WTC11 (cell line): Measurements from ENCODE around the gene ZMYND12. TPM values are rescaled to one million over a fixed set of nuclear protein-coding genes. Genes with fewer than 3 reads are reported as not detected.

Experiments
- ATAC-seq: fragments of 200-7000 bp; cut with Tn5 transposase; 2 replicates; pipeline ENCODE4 v1.10.0; 2021; ENCODE audit warnings: mild to moderate bottlenecking, moderate library complexity
- CTCF ChIA-PET: fragments of 300-600 bp; sonication (Branson Sonifier 250); formaldehyde crosslinking; loops from one replicate; lab custom pipeline; 2021; ENCODE audit warnings: antibody characterized with exemption; lab: Charles Lee
- POLR2A ChIA-PET: fragments of 350-600 bp; sonication (Branson Sonifier 250); formaldehyde crosslinking; loops from one replicate; lab custom pipeline; 2021; ENCODE audit warnings: antibody characterized with exemption; lab: Charles Lee
- DNase-seq: peaks from one replicate; pipeline ENCODE4 v3.0.0; 2021; ENCODE audit warnings: low spot score
- H3K27ac Mint-ChIP-seq: 2 replicates; pipeline ENCODE4 v1.8.0; 2021; ENCODE audit warnings: mixed read lengths
- H3K27me3 Mint-ChIP-seq: 2 replicates; pipeline ENCODE4 v1.8.0; 2021; ENCODE audit warnings: low read depth, mild to moderate bottlenecking, moderate library complexity, mixed read lengths
- H3K36me3 Mint-ChIP-seq: 2 replicates; pipeline ENCODE4 v1.8.0; 2021; ENCODE audit warnings: mixed read lengths
- H3K4me1 Mint-ChIP-seq: 2 replicates; pipeline ENCODE4 v1.8.0; 2022; ENCODE audit warnings: mixed read lengths
- H3K4me3 Mint-ChIP-seq: 2 replicates; pipeline ENCODE4 v1.8.0; 2021; ENCODE audit warnings: mild to moderate bottlenecking, moderate library complexity, mixed read lengths
- H3K9me3 Mint-ChIP-seq: 2 replicates; pipeline ENCODE4 v1.8.0; 2021; ENCODE audit warnings: mixed read lengths
- AR ChIP-seq: fragments of 250-450 bp; sonication (Bioruptor Pico); IDR thresholded peaks from 2 replicates; pipeline ENCODE4 v1.9.0; 2021; ENCODE audit warnings: mild to moderate bottlenecking
- ATF2 ChIP-seq: sonication (generic); formaldehyde crosslinking; IDR thresholded peaks from 2 replicates; pipeline ENCODE4 v1.8.1; 2022; ENCODE audit warnings: low read depth, missing genetic modification reagents, borderline replicate concordance
- ERG ChIP-seq: fragments of 250-450 bp; sonication (Bioruptor Pico); IDR thresholded peaks from 2 replicates; pipeline ENCODE4 v1.8.0; 2021; ENCODE audit warnings: mild to moderate bottlenecking
- HMGA2 ChIP-seq: fragments of 250-450 bp; sonication (Bioruptor Pico); IDR thresholded peaks from 2 replicates; pipeline ENCODE4 v1.4.0; 2021; ENCODE audit warnings: mild to moderate bottlenecking, moderate library complexity
- HMGXB4 ChIP-seq: sonication (generic); formaldehyde crosslinking; IDR thresholded peaks from 2 replicates; pipeline ENCODE4 v1.8.1; 2023; ENCODE audit warnings: mild to moderate bottlenecking, moderate library complexity, missing genetic modification reagents
- IRF2 ChIP-seq: sonication (generic); formaldehyde crosslinking; IDR thresholded peaks from 2 replicates; pipeline ENCODE4 v1.8.0; 2022; ENCODE audit warnings: low read depth, missing genetic modification reagents, borderline replicate concordance
- KAT7 ChIP-seq: sonication (generic); formaldehyde crosslinking; IDR thresholded peaks from 2 replicates; pipeline ENCODE4 v1.8.1; 2023; ENCODE audit warnings: missing genetic modification reagents, mild to moderate bottlenecking, borderline replicate concordance
- MLX ChIP-seq: sonication (generic); formaldehyde crosslinking; IDR thresholded peaks from 2 replicates; pipeline ENCODE4 v1.8.1; 2023; ENCODE audit warnings: mild to moderate bottlenecking, missing genetic modification reagents, moderate library complexity
- MYBL2 ChIP-seq: sonication (generic); formaldehyde crosslinking; IDR thresholded peaks from 2 replicates; pipeline ENCODE4 v1.8.1; 2023; ENCODE audit warnings: mild to moderate bottlenecking, moderate library complexity, missing genetic modification reagents
- NFYB ChIP-seq: sonication (generic); formaldehyde crosslinking; conservative IDR thresholded peaks from 2 replicates; pipeline ENCODE4 v1.8.0; 2022; ENCODE audit warnings: low read depth, missing genetic modification reagents
- SMAD3 ChIP-seq: sonication (generic); formaldehyde crosslinking; IDR thresholded peaks from 2 replicates; pipeline ENCODE4 v1.8.0; 2022; ENCODE audit warnings: missing genetic modification reagents, mild to moderate bottlenecking, borderline replicate concordance
- ZNF532 ChIP-seq: fragments of 250-450 bp; sonication (Bioruptor Pico); IDR thresholded peaks from 2 replicates; pipeline ENCODE4 v1.9.0; 2021; ENCODE audit warnings: mild to moderate bottlenecking, borderline replicate concordance
- total RNA-seq: library from RNA; stranded (reverse); gene quantifications from 3 replicates; pipeline ENCODE4 v1.2.3, GENCODE V29; 2021

Gene ZMYND12
- total RNA-seq, 1 experiment from 2014 or later = 0.63 TPM

- Mint-ChIP-seq H3K27ac (no peak overlapping the region), H3K9me3 (no peaks in the 10 kb centered on the region), H3K4me1 (no peaks in the 10 kb centered on the region), H3K4me3 (no peak overlapping the region), H3K36me3 (peaks cover 13% of the 10 kb centered on the region), H3K27me3 (no peaks in the 10 kb centered on the region)
- no peak for TF ChIP-seq SMAD3
- no peak for TF ChIP-seq ZNF532 (CRISPR knock-in tag)
- no peak for TF ChIP-seq NFYB (CRISPR knock-in tag)
- TF ChIP-seq AR (CRISPR knock-in tag) = no peak
- no peak for TF ChIP-seq MLX (CRISPR knock-in tag)
- no peak for TF ChIP-seq IRF2
- no peak for TF ChIP-seq HMGXB4 (CRISPR knock-in tag)
- TF ChIP-seq KAT7 (CRISPR knock-in tag) = no peak
- no peak for TF ChIP-seq HMGA2
- TF ChIP-seq MYBL2 = no peak
- TF ChIP-seq ATF2 (CRISPR knock-in tag) = no peak
- POLR2A ChIA-PET = no interaction called here
- DNase-seq (no peak), ATAC-seq (peak; percentile 44)
- CTCF ChIA-PET = interaction anchor here (1.1 kb wide), 1 partner anchor 14 kb away, joined by 4 read pairs; no protein-coding TSS in a partner anchor
Measured at GRCh38 chr1:42403880-42404400, 51.9 kb downstream of the ZMYND12 start.

- Mint-ChIP-seq H3K9me3 (no peaks in the 10 kb centered on the region), H3K4me3 (no peak overlapping the region), H3K27me3 (no peaks in the 10 kb centered on the region), H3K4me1 (no peaks in the 10 kb centered on the region), H3K36me3 (peaks cover under 1% of the 10 kb centered on the region; the same call in 1 of the 2 replicates), H3K27ac (no peak overlapping the region)
- TF ChIP-seq ERG (CRISPR knock-in tag) = no peak
- ATAC-seq (no peak), DNase-seq (no peak)
- CTCF ChIA-PET = no interaction called here
- POLR2A ChIA-PET = no interaction called here
Measured at GRCh38 chr1:42399315-42400100, 56.3 kb downstream of the ZMYND12 start.
